NCI-H1930 (cell line): ENCODE measurements around the gene SETDB2.

Experiments
- DNase-seq, 2 experiments: peaks; one replicate each; lab custom pipeline; 2025; lab: John Stamatoyannopoulos, UW

The SETDB2 gene

GRCh38 chr13:49533591-49534269, 89.7 kb downstream of the SETDB2 start:
- DNase-seq = no peak

DNA sequence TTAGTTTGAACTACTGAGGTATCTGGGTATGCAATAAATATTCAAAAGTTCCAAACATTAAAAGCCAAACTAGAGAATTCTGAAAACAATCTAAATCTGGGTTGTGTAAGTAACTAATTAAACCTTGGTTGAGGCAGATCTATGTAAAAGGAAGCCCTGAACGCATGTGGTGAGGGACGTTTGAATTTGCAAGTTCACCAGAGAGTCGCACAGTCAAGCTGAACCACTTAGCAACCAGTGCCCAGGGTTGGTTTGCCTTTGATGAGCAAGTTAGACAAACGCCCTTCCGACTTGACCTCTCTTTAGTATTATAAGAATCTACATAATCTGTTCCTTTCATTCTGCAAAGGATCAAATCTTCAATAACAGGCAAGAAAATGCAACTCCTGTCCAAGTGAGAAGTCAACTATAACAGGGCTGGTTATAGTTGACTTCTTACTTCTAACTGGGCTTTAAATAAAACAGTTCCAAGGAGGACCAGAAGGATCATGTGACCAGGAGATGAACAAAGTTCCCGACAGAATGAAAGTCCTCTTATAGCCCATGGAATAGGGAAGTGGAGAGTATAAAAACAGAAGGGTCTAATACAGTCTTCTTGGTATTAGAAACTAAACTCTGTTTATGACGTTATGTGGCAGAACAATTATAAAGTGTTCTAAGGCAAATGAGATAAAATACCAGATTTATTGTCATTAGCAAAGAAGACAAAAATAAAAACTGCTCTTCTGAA, 92.2 kb downstream of the SETDB2 start:
- no peak for DNase-seq

- DNase-seq = no peak
Observed at GRCh38 chr13:49538404-49538803, 94.3 kb downstream of the SETDB2 start.

DNA sequence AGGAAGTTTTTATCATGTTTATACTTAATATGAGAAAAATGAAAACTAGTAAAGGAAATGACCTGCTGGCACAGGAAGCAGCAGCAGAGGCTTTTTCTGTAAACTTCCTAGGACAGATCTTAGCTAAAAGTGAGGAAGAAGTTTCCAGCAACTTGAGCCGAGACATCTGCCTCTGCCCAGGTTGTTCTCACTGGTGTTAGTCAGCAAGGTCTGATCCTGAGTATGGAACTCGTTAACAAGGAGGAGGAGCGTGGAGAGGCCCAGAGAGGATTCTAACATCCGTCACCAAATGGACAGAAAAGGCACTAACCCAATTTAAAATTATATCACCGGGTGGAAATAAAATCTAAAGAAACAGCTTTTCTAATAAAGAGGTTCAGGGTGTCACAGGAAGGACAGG, 95.2 kb downstream of the SETDB2 start:
- DNase-seq = no peak

- DNase-seq = no peak
Observed at GRCh38 chr13:49539746-49540145, 95.7 kb downstream of the SETDB2 start.

DNA sequence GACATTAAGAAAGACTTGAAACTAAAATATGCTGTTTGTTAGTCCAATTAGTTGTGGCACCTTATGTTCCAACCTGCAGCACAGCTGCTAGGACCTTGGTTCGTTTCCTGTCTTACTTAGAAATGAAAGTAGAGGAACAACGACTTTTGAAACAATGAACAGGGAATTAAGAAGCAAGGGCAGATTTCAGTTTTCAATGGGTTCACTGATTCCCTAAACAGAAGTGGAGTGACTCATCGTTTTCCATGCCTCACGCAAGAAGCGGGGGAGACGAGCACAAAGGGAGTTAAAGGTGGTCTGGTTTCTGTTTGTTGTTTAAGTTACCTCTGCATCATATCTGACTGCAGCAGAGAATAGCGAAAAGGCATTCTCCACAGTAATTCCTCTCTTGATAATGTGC, 96.5 kb downstream of the SETDB2 start:
- no peak for DNase-seq

DNA sequence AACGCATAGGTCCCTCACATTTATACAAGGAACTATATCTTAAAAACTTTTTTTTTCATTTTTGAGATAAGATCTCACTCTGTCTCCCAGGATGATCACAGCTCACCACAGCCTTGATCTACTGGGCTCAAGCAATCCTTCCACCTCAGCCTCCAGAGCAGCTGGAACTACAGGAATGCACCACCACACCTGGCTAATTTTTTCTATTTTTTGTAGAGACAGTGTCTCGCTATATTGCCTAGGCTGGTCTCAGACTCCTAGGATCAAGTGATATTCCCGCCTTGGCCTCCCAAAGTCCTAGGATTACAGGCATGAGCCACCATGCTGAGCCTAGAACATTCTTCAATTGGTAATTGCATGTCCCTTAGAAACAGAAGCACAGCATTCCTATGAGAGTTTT, 99.6 kb downstream of the SETDB2 start:
- DNase-seq = no peak
